GM10248 (cell line): ENCODE results near the gene MLC1.

Experiments
- CTCF ChIA-PET: fragments of 300-600 bp; sonication (Branson Sonifier 250); formaldehyde crosslinking; extraction: SDS; loops from one replicate; lab custom pipeline; 2021; ENCODE audit warnings: antibody characterized with exemption; lab: Yijun Ruan, JAX
- POLR2A ChIA-PET: fragments of 350-650 bp; sonication (Branson Sonifier 250); formaldehyde crosslinking; extraction: SDS; loops from one replicate; lab custom pipeline; 2020; ENCODE audit warnings: antibody characterized with exemption; lab: Yijun Ruan, JAX
- DNase-seq: peaks from one replicate; pipeline ENCODE4 v3.0.0; 2012; ENCODE audit errors: extremely low spot score
- TF ChIP-seq, protein P1 (sequence below): IDR thresholded peaks from 2 replicates; pipeline ENCODE4 v1.5.1; 2012; ENCODE audit warnings: mild to moderate bottlenecking, low read depth; ENCODE audit errors: extremely low read depth, missing control alignments, control extremely low read depth

MLC1 gene

DNA sequence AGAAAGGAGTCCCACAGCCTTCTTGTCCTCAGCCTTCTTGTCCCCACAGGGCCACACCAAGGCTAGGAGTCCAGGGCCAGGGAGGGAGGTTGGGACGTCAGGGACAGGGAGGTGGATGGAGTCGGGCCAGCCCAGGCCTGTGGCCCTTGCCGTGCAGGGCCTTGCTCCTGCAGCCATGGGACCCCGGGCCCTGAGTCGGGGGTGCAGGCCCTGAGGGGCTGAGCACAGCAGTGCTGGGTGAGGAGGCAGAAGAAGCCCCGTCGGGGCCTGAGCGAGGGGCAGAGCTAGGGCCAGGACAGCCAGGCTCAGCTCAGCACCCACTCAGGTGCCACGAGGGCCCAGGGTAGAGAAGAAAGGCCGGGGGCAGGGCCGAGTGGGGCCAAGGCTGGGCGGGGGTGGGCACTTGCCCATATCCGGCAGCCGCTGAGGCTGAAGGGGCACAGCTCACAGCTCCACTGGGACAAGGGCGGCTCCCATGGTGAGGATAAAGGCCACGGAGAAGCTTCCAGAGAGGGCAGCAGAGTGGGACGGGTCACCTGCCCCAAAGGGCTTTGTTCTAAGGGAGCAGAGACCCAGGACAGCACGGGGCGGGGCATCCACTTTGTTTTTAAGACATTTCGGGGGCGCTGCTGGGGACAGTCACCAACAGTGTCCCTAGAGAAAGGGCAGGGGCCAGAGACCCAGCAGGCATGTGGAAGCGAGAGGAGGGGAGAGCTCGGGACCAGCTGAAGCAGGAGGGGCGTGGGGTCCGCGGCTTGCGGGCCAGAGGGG, 3.6 kb downstream of the MLC1 start:
- CTCF ChIA-PET = interaction anchor here (0.7 to 1.6 kb wide), 3 partner anchors 9 to 52 kb away, joined by 3 read pairs; no protein-coding TSS in a partner anchor

DNA sequence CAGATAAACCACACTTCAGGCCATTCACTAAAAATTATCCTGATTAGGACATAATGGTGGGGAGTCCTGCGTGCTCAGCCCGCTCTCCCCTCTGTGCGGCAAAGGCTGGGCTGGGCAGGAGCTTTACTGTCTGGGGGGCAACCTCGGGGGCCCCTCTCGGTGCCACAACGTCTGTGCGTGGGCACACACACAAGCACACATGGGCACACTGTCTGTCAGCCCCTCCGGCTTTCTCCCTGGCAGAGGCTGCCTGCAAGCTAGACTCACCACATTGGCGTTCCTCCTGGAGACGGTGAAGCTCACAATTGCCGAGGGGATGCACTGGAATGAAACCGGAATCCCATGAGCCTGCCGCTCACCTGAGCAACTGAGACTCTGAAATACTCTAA, 5.2 kb downstream of the MLC1 start:
- ChIA-PET POLR2A (no interaction called here), CTCF (interaction anchor here (1.6 to 1.7 kb wide), 2 partner anchors 21 to 50 kb away, joined by 3 to 5 read pairs; no protein-coding TSS in a partner anchor)
- TF ChIP-seq, protein P1, sequence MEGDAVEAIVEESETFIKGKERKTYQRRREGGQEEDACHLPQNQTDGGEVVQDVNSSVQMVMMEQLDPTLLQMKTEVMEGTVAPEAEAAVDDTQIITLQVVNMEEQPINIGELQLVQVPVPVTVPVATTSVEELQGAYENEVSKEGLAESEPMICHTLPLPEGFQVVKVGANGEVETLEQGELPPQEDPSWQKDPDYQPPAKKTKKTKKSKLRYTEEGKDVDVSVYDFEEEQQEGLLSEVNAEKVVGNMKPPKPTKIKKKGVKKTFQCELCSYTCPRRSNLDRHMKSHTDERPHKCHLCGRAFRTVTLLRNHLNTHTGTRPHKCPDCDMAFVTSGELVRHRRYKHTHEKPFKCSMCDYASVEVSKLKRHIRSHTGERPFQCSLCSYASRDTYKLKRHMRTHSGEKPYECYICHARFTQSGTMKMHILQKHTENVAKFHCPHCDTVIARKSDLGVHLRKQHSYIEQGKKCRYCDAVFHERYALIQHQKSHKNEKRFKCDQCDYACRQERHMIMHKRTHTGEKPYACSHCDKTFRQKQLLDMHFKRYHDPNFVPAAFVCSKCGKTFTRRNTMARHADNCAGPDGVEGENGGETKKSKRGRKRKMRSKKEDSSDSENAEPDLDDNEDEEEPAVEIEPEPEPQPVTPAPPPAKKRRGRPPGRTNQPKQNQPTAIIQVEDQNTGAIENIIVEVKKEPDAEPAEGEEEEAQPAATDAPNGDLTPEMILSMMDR = no peak
- DNase-seq = no peak

More for the DNA sequence above, 3.6 kb downstream of the MLC1 start:
- POLR2A ChIA-PET = no interaction called here
- DNase-seq = no peak
- TF ChIP-seq, protein P1 = no peak

DNA sequence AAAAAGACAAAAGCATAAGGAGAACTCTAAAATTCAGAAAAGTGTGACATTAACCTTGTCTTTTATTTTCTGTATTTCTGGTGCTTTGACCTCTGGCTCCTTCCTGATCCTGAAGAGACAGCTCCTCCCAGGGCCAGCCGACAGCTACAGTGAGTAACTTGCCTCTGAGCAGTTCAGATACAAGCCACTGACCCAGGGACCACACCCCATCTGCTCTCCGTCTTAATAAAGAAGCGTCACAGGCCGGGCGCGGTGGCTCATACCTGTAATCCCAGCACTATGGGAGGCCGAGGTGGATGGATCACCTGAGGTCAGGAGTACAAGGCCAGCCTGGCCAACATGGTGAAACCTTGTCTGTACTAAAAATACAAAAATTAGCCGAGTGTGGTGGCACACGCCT, 6.5 kb downstream of the MLC1 start:
- TF ChIP-seq, protein P1 = no peak
- CTCF ChIA-PET = interaction anchor here (1.7 kb wide), 1 partner anchor 48 kb away, joined by 5 read pairs; no protein-coding TSS in a partner anchor
- POLR2A ChIA-PET = no interaction called here
- DNase-seq = no peak

DNA sequence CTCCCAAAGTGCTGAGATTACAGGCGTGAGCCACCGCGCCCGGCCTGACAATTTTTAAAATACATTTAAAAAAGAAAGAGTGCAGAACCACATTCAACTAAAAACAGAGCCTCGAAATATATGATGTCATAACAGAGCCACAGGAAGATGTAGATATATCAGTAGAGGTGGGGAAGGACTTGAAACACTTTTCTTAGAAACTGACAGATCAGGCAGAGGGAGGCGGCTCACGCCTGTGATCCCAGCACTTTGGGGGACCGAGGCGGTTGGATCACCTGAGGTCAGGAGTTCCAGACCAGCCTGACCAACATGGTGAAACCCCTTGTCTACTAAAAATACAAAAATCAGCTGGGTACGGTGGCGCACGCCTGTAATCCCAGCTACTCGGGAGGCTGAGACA, 7.0 kb downstream of the MLC1 start:
- ChIA-PET POLR2A (no interaction called here), CTCF (interaction anchor here (0.9 kb wide), 1 partner anchor 14 kb away, joined by 3 read pairs; no protein-coding TSS in a partner anchor)
- TF ChIP-seq, protein P1 = no peak
- DNase-seq = no peak

DNA sequence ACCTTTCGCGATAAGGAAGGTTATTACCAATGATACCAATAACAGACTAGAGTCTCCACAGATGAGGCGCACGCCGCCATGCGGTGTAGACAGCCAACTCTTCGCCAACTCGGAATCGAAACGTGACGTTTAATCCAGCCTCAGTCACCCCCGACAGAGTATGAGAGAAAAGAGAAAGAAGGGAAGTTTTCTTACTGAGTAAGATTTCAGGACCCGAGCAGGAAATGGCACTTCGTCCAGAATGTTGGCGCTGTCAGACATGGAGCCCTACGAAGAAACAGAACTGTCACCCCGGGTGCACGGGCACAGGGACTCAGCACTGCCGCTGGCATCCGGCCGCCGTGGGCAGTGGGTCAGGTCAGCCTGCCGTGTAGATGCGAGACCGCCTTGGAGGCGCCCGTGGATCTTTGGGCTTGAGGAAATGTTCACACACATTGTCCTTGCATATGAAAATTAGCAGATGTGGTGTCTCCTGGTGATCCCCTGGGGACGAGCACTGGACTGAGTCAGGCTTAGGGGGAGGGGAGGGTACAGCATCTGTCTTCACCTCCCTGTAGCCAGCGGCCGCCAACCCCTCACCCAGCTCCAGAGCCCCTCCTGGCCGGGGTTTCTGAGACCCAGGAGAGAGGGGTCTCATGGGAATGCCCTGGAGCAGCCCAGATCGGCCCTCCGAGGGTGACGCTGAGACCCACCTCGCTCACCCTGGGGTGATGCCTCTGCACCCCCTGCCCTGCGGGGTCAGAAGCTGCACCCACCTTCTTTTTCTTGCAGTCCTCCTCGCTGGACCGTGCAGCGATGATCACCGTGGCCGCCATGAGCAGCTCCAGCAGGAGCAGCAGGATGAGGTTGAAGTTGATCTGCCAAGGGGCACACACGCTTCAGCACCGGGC, 8.3 kb downstream of the MLC1 start:
- CTCF ChIA-PET = interaction anchor here (0.9 kb wide), 1 partner anchor 15 kb away, joined by 3 read pairs; no protein-coding TSS in a partner anchor
- POLR2A ChIA-PET = no interaction called here

More for the DNA sequence above, 8.3 kb downstream of the MLC1 start:
- TF ChIP-seq, protein P1 = no peak
- no peak for DNase-seq
